ENCODE measurements around the gene DYSF.

Gene DYSF

DNA sequence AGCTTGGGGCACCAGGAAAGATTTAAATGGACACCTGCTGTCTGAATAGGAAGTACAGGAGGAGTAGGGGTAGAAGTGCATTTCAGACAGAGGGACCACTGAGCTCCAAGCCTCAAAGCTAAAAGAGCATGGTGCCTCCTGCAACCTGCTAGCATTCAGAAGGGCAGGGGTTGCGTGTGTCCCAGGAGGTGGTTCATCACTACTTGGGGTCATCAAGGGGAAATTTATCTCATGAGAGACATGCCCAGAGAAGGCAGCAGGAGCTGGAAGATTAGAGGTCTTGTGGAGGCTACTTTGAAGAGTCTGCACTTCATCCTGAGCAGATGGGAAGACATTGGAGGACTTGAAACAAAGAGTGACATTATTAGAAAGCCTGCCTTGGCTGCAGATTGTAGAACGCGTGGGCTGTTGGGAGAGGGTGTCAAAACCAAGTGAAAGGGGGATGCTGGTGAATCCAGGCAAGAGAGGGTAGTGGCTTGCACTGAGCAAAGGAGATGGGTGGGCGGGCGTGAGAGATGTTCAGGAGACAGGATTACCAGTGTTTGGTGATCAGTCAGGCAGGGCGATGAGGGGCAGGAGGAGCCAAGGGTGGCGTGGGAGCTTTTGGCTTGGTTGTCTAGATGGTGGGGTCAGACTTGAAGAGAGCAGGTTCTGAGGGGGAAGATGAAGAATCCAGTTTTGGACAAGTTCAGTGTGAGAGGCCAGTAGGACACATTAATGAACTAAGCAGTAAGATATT, 154.0 kb downstream of the DYSF start:
- H3K9me3 ChIP-seq (ENCODE audit: insufficient read depth, low read depth, low read length) = no peaks in the 10 kb centered on the region
- no peaks in the 10 kb centered on the region for H3K27me3 ChIP-seq (ENCODE audit: insufficient read depth, low read length, poor library complexity, severe bottlenecking)
- peaks cover 48% of the 10 kb centered on the region for H3K4me1 ChIP-seq (ENCODE audit: insufficient read depth, low read length, poor library complexity, severe bottlenecking)
- H3K9ac ChIP-seq (ENCODE audit: low read depth, low read length, poor library complexity, severe bottlenecking) = no peak overlapping the region
- H3F3A ChIP-seq (ENCODE audit: low read depth) = 0 out of 2 replicates have a peak, but pooled peaks cover 3% of the 10 kb centered on the region
- H3K79me2 ChIP-seq (ENCODE audit: insufficient read depth, low read length) = no peaks in the 10 kb centered on the region
- H2AFZ ChIP-seq (ENCODE audit: low read length) = no peak overlapping the region
- no peak overlapping the region for H3K4me2 ChIP-seq (ENCODE audit: low read depth, low read length, poor library complexity, severe bottlenecking)
- no peak overlapping the region for H3K4me3 ChIP-seq (ENCODE audit: low read length, poor library complexity, severe bottlenecking)
- H3K36me3 ChIP-seq (ENCODE audit: insufficient read depth, low read length) = no peaks in the 10 kb centered on the region
- no peaks in the 10 kb centered on the region for H3K9me2 ChIP-seq (replicated peaks; ENCODE audit: low read depth, low read length)
- H4K20me1 ChIP-seq (ENCODE audit: insufficient read depth, low read length, poor library complexity, severe bottlenecking) = no peaks in the 10 kb centered on the region
- TF ChIP-seq, protein P1, sequence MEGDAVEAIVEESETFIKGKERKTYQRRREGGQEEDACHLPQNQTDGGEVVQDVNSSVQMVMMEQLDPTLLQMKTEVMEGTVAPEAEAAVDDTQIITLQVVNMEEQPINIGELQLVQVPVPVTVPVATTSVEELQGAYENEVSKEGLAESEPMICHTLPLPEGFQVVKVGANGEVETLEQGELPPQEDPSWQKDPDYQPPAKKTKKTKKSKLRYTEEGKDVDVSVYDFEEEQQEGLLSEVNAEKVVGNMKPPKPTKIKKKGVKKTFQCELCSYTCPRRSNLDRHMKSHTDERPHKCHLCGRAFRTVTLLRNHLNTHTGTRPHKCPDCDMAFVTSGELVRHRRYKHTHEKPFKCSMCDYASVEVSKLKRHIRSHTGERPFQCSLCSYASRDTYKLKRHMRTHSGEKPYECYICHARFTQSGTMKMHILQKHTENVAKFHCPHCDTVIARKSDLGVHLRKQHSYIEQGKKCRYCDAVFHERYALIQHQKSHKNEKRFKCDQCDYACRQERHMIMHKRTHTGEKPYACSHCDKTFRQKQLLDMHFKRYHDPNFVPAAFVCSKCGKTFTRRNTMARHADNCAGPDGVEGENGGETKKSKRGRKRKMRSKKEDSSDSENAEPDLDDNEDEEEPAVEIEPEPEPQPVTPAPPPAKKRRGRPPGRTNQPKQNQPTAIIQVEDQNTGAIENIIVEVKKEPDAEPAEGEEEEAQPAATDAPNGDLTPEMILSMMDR (conservative IDR thresholded peaks at IDR 0.05; ENCODE audit: low read length) = no peak

DNA sequence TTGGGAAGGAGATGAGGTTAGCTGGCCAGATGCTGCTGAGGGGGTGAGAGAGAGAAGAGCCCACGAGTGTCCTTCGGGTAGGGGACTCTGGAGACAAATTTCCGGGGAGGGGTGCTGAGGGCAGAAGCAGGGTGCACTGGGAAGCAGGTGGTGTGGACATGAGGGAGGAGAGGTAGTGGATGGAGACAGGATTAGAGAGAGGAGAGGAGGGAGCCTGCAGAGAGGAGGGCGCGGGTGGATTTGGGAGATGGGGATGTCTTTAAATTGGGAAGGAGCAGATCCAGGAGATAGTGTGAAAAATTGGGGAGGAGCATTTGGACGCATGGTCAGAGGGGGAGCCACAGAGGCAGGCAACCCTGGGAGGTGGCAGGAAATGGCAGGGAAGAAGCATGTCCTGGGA, 154.7 kb downstream of the DYSF start:
- Histone ChIP-seq H4K20me1 (ENCODE audit: insufficient read depth, low read length, poor library complexity, severe bottlenecking) (no peaks in the 10 kb centered on the region), H3K9me2 (replicated peaks; ENCODE audit: low read depth, low read length) (no peaks in the 10 kb centered on the region), H2AFZ (ENCODE audit: low read length) (no peak overlapping the region), H3F3A (ENCODE audit: low read depth) (0 out of 2 replicates have a peak, but pooled peaks cover 3% of the 10 kb centered on the region), H3K9me3 (ENCODE audit: insufficient read depth, low read depth, low read length) (no peaks in the 10 kb centered on the region), H3K36me3 (ENCODE audit: insufficient read depth, low read length) (no peaks in the 10 kb centered on the region), H3K79me2 (ENCODE audit: insufficient read depth, low read length) (no peaks in the 10 kb centered on the region), H3K4me1 (ENCODE audit: insufficient read depth, low read length, poor library complexity, severe bottlenecking) (peaks cover 48% of the 10 kb centered on the region), H3K4me2 (ENCODE audit: low read depth, low read length, poor library complexity, severe bottlenecking) (no peak overlapping the region), H3K9ac (ENCODE audit: low read depth, low read length, poor library complexity, severe bottlenecking) (no peak overlapping the region), H3K4me3 (ENCODE audit: low read length, poor library complexity, severe bottlenecking) (no peak overlapping the region), H3K27me3 (ENCODE audit: insufficient read depth, low read length, poor library complexity, severe bottlenecking) (no peaks in the 10 kb centered on the region)
- TF ChIP-seq, protein P1 (conservative IDR thresholded peaks at IDR 0.05; ENCODE audit: low read length) = no peak
- no peak for TF ChIP-seq EZH2phosphoT487 (IDR thresholded peaks at IDR 0.05; ENCODE audit: borderline replicate concordance)

- H3K4me2 ChIP-seq (ENCODE audit: low read depth, low read length, poor library complexity, severe bottlenecking) = no peak overlapping the region
- no peaks in the 10 kb centered on the region for H3K27me3 ChIP-seq (ENCODE audit: insufficient read depth, low read length, poor library complexity, severe bottlenecking)
- no peaks in the 10 kb centered on the region for H3K9me2 ChIP-seq (replicated peaks; ENCODE audit: low read depth, low read length)
- no peak overlapping the region for H2AFZ ChIP-seq (ENCODE audit: low read length)
- H3K79me2 ChIP-seq (ENCODE audit: insufficient read depth, low read length) = no peaks in the 10 kb centered on the region
- H3K36me3 ChIP-seq (ENCODE audit: insufficient read depth, low read length) = no peaks in the 10 kb centered on the region
- no peak overlapping the region for H3K4me3 ChIP-seq (ENCODE audit: low read length, poor library complexity, severe bottlenecking)
- H3K9me3 ChIP-seq (ENCODE audit: insufficient read depth, low read depth, low read length) = no peaks in the 10 kb centered on the region
- no peaks in the 10 kb centered on the region for H4K20me1 ChIP-seq (ENCODE audit: insufficient read depth, low read length, poor library complexity, severe bottlenecking)
- TF ChIP-seq EZH2phosphoT487 (IDR thresholded peaks at IDR 0.05; ENCODE audit: borderline replicate concordance) = no peak
- TF ChIP-seq, protein P1 (conservative IDR thresholded peaks at IDR 0.05; ENCODE audit: low read length) = no peak
- peaks cover 48% of the 10 kb centered on the region for H3K4me1 ChIP-seq (ENCODE audit: insufficient read depth, low read length, poor library complexity, severe bottlenecking)
- H3F3A ChIP-seq (ENCODE audit: low read depth) = 0 out of 2 replicates have a peak, but pooled peaks cover 3% of the 10 kb centered on the region
- no peak overlapping the region for H3K9ac ChIP-seq (ENCODE audit: low read depth, low read length, poor library complexity, severe bottlenecking)
Measured at GRCh38 chr2:71608441-71608840, 155.1 kb downstream of the DYSF start.
